ENCODE results near the gene GIMAP1. TPM values are rescaled to one million over a fixed set of nuclear protein-coding genes. Genes with fewer than 3 reads are reported as not detected.
A peak's percentile ranks its signal among the peaks of the same experiment; 100 is the strongest.

Gene GIMAP1
- total RNA-seq, 1 donor from 2014 or later, result 8.5 TPM

GRCh38 chr7:150719960-150720891 is 3.8 kb downstream of the GIMAP1 start:
- ATAC-seq (no peak), DNase-seq (ENCODE audit: low spot score) (no peak)
- intact Hi-C loops (cut with DNase I), result loop anchor here (10.0 kb wide), 1 partner anchor 625 kb away; the partner anchor contains the start of gene NUB1

GRCh38 chr7:150721970-150722373 is 5.6 kb downstream of the GIMAP1 start:
- intact Hi-C loops (cut with DNase I), result loop anchor here (10.0 kb wide), 1 partner anchor 623 kb away; the partner anchor contains the start of gene NUB1
- ATAC-seq (no peak), DNase-seq (ENCODE audit: low spot score) (no peak)

- ATAC-seq (no peak), DNase-seq (ENCODE audit: low spot score) (no peak)
- intact Hi-C loops (cut with DNase I), result loop anchor here (10.0 kb wide), 1 partner anchor 622 kb away; the partner anchor contains the start of gene NUB1
Observed at GRCh38 chr7:150722431-150722931, 6.1 kb downstream of the GIMAP1 start.

GRCh38 chr7:150723467-150723866 is 7.1 kb downstream of the GIMAP1 start:
- ATAC-seq (no peak), DNase-seq (ENCODE audit: low spot score) (no peak)
- intact Hi-C loops (cut with DNase I), result loop anchor here (10.0 kb wide), 1 partner anchor 621 kb away; the partner anchor contains the start of gene NUB1

- intact Hi-C loops (cut with DNase I), result loop anchor here (10.0 kb wide), 1 partner anchor 617 kb away; the partner anchor contains the start of gene NUB1
- no peak for ATAC-seq
- no peak for DNase-seq (ENCODE audit: low spot score)
Observed at GRCh38 chr7:150727381-150727780, 11.0 kb downstream of the GIMAP1 start.

GRCh38 chr7:150728011-150728410 is 11.6 kb downstream of the GIMAP1 start:
- ATAC-seq (no peak), DNase-seq (ENCODE audit: low spot score) (no peak)
- intact Hi-C loops (cut with DNase I), result loop anchor here (10.0 kb wide), 1 partner anchor 617 kb away; the partner anchor contains the start of gene NUB1

- ATAC-seq (no peak), DNase-seq (ENCODE audit: low spot score) (no peak)
- intact Hi-C loops (cut with DNase I), result loop anchor here (10.0 kb wide), 1 partner anchor 616 kb away; the partner anchor contains the start of gene NUB1
Observed at GRCh38 chr7:150728609-150729008, 12.2 kb downstream of the GIMAP1 start.

- DNase-seq (ENCODE audit: low spot score) (no peak), ATAC-seq (no peak)
- intact Hi-C loops (cut with DNase I), result no loop called here
Observed at GRCh38 chr7:150731916-150732315, 15.5 kb downstream of the GIMAP1 start.

- intact Hi-C loops (cut with DNase I), result no loop called here
- DNase-seq (ENCODE audit: low spot score) (no peak), ATAC-seq (no peak)
Observed at GRCh38 chr7:150732786-150733481, 16.5 kb downstream of the GIMAP1 start.

- DNase-seq (ENCODE audit: low spot score), result no peak
- no peak for ATAC-seq
- intact Hi-C loops (cut with DNase I), result no loop called here
Observed at GRCh38 chr7:150733482-150734095, 17.2 kb downstream of the GIMAP1 start.

- intact Hi-C loops (cut with DNase I), result no loop called here
- DNase-seq (ENCODE audit: low spot score), result no peak
Observed at GRCh38 chr7:150734254-150734653, 17.8 kb downstream of the GIMAP1 start.

GRCh38 chr7:150735596-150736358 is 19.4 kb downstream of the GIMAP1 start:
- DNase-seq (ENCODE audit: low spot score) (no peak), ATAC-seq (no peak)
- intact Hi-C loops (cut with DNase I), result no loop called here

More at GRCh38 chr7:150734254-150734653, 17.8 kb downstream of the GIMAP1 start:
- no peak for ATAC-seq

GRCh38 chr7:150736864-150737263 is 20.5 kb downstream of the GIMAP1 start:
- ATAC-seq (peak; percentile 15), DNase-seq (ENCODE audit: low spot score) (no peak)
- intact Hi-C loops (cut with DNase I), result no loop called here

- DNase-seq (ENCODE audit: low spot score) (no peak), ATAC-seq (peak; percentile 71)
- intact Hi-C loops (cut with DNase I), result no loop called here
Observed at GRCh38 chr7:150737265-150738055, 21.0 kb downstream of the GIMAP1 start, which contains the start of gene GIMAP5. TSS of gene GIMAP5 (plus strand) at chr7:150737418. CDS start at chr7:150740885, 3,467 bp downstream.

- intact Hi-C loops (cut with DNase I), result no loop called here
- ATAC-seq (no peak), DNase-seq (ENCODE audit: low spot score) (no peak)
Observed at GRCh38 chr7:150738092-150738491, 21.7 kb downstream of the GIMAP1 start.

GRCh38 chr7:150738591-150739001 is 22.2 kb downstream of the GIMAP1 start:
- DNase-seq (ENCODE audit: low spot score) (no peak), ATAC-seq (no peak)
- intact Hi-C loops (cut with DNase I), result no loop called here

- intact Hi-C loops (cut with DNase I), result no loop called here
- no peak for ATAC-seq
- DNase-seq (ENCODE audit: low spot score), result no peak
Observed at GRCh38 chr7:150739033-150739432, 22.6 kb downstream of the GIMAP1 start.
